ENCODE data around the gene DPF3.

The DPF3 gene

DNA sequence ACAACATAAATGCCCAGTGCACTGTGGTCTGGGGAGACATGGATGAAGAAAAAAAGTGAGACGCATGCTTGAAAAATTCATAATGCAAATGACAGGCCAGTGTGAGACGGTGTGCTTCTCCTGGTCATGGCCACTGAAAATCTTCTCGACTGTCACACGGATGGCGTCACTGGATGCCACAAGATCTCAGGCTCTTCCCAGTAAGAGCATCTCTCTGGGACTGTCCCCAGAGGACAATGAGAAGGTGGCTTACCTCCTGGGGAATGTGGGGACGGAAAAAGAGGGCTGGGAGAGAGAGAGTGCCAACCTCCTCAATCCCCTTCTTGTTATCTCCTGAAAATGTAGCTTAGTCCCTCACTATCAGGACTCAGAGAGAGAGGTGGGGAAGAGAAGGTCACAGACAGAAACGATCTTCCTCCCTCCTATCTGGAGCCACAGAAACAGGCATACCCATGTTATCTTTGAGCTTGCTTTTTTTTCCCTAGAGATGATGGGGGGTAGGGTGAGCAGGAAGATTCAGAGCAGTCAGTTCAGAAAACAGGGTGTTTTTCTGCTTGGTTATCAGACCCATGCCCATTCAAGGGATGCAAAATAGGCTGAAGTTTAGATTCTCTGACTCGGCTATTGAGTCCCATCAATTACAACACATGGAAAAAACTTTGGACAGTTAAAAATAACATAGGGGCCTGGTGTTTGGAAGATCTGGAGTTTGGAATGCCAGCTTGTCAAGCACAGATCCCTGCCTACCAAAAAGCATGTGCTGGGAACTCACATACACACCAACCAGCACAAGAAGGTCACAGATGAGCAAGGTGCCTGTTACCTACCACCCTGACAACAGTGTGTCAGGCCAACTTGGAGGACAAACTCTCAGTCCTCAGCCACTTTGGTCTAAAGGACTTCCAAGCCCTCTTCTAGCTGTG, 24.2 kb downstream of the DPF3 start:
- peaks cover 6% of the 10 kb centered on the region; the same call in 1 of the 2 replicates for H3K79me2 ChIP-seq (ENCODE audit: insufficient read depth, low read length)
- H3K9me3 ChIP-seq (ENCODE audit: insufficient read depth, low read length), result no peaks in the 10 kb centered on the region
- H3K4me3 ChIP-seq (ENCODE audit: insufficient read depth, low read length, poor library complexity, severe bottlenecking), result no peak overlapping the region
- H3K36me3 ChIP-seq (ENCODE audit: low read length), result no peaks in the 10 kb centered on the region
- no peak overlapping the region for H3K4me2 ChIP-seq (ENCODE audit: low read depth, low read length, poor library complexity, severe bottlenecking)
- no peaks in the 10 kb centered on the region for H4K20me1 ChIP-seq (ENCODE audit: low read depth, low read length)
- no peak overlapping the region for H3K9ac ChIP-seq (ENCODE audit: low read length)
- no peak overlapping the region for H2AFZ ChIP-seq (ENCODE audit: low read depth, low read length, severe bottlenecking)
- H3K27me3 ChIP-seq (ENCODE audit: low read length), result no peaks in the 10 kb centered on the region
- no peaks in the 10 kb centered on the region for H3F3A ChIP-seq (ENCODE audit: insufficient read depth)
- H3K9me2 ChIP-seq (replicated peaks; ENCODE audit: insufficient read depth, low read length), result no peaks in the 10 kb centered on the region
- H3K27ac ChIP-seq (ENCODE audit: low read depth, low read length), result no peak overlapping the region
- TF ChIP-seq EZH2phosphoT487 (conservative IDR thresholded peaks at IDR 0.05; ENCODE audit: low read length) (no peak), CTCF (IDR thresholded peaks at IDR 0.05; ENCODE audit: insufficient read depth, low read length, poor library complexity, severe bottlenecking) (no peak)

DNA sequence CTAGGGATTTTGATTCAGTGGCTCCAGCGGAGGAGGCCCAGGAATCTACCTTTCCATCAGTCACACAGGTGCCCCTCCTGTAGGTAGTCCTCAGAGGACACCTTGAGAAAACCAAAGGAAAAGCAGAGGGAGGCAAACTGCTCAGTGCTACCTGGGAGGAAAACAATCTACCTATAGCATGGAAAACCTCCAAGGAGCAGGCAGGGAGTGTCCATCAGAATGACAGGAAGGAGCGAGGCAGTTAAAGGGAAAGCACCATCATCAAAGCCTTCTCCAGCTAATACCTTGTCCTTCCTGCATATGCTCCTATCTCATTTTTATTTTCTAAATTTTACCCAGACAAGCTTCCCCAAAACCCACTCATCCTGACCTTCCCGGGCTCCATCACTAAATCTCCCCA, 25.4 kb downstream of the DPF3 start:
- H3K36me3 ChIP-seq (ENCODE audit: low read length), result no peaks in the 10 kb centered on the region
- H3K4me2 ChIP-seq (ENCODE audit: low read depth, low read length, poor library complexity, severe bottlenecking), result no peak overlapping the region
- H2AFZ ChIP-seq (ENCODE audit: low read depth, low read length, severe bottlenecking), result no peak overlapping the region
- H3K9me2 ChIP-seq (replicated peaks; ENCODE audit: insufficient read depth, low read length), result no peaks in the 10 kb centered on the region
- H3K9me3 ChIP-seq (ENCODE audit: insufficient read depth, low read length), result no peaks in the 10 kb centered on the region
- no peak overlapping the region for H3K9ac ChIP-seq (ENCODE audit: low read length)
- no peaks in the 10 kb centered on the region for H3F3A ChIP-seq (ENCODE audit: insufficient read depth)
- H3K27ac ChIP-seq (ENCODE audit: low read depth, low read length), result no peak overlapping the region
- H3K4me3 ChIP-seq (ENCODE audit: insufficient read depth, low read length, poor library complexity, severe bottlenecking), result no peak overlapping the region
- H3K79me2 ChIP-seq (ENCODE audit: insufficient read depth, low read length), result peaks cover 6% of the 10 kb centered on the region; the same call in 1 of the 2 replicates
- no peaks in the 10 kb centered on the region for H3K27me3 ChIP-seq (ENCODE audit: low read length)
- TF ChIP-seq CTCF (IDR thresholded peaks at IDR 0.05; ENCODE audit: insufficient read depth, low read length, poor library complexity, severe bottlenecking) (no peak), EZH2phosphoT487 (conservative IDR thresholded peaks at IDR 0.05; ENCODE audit: low read length) (no peak)
- no peaks in the 10 kb centered on the region for H4K20me1 ChIP-seq (ENCODE audit: low read depth, low read length)

DNA sequence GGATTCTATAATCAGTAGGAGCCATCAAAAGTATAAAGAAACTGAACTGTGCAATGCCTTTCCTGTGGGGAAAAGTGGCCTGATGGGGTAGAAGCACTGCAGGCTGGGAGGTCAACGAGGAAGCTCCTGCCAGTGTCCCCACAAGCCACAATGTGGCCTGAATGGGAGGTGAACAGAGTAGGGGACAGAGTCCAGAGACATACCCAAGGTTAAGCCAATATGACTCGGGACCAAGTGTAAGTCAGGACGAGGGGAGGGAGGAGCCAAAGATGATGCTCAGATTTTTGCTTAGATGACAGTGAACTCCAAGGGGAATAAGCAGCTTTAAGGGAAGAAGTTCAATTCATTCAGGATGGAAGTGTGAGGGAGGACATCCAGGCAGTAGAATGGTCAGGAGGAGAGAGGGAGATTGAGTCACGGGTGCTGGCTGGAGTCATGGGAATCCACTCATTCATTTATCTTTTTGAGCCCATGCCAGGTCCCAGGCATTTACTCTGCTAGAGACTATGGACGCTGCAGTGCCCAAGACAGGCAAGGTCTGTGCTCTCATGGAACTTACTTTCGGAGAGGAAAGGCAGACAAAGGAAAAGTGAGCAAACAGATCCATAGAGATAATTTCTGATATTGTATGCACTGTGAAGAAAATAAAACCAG, 29.1 kb downstream of the DPF3 start:
- TF ChIP-seq CTCF (IDR thresholded peaks at IDR 0.05; ENCODE audit: insufficient read depth, low read length, poor library complexity, severe bottlenecking) (no peak), EZH2phosphoT487 (conservative IDR thresholded peaks at IDR 0.05; ENCODE audit: low read length) (no peak)
- Histone ChIP-seq H3K4me2 (ENCODE audit: low read depth, low read length, poor library complexity, severe bottlenecking) (no peak overlapping the region), H3K9me3 (ENCODE audit: insufficient read depth, low read length) (no peaks in the 10 kb centered on the region), H3K27me3 (ENCODE audit: low read length) (no peaks in the 10 kb centered on the region), H3K27ac (ENCODE audit: low read depth, low read length) (no peak overlapping the region), H3K4me3 (ENCODE audit: insufficient read depth, low read length, poor library complexity, severe bottlenecking) (no peak overlapping the region), H3F3A (ENCODE audit: insufficient read depth) (no peaks in the 10 kb centered on the region), H3K79me2 (ENCODE audit: insufficient read depth, low read length) (no peaks in the 10 kb centered on the region), H3K9me2 (replicated peaks; ENCODE audit: insufficient read depth, low read length) (no peaks in the 10 kb centered on the region), H2AFZ (ENCODE audit: low read depth, low read length, severe bottlenecking) (no peak overlapping the region), H4K20me1 (ENCODE audit: low read depth, low read length) (no peaks in the 10 kb centered on the region), H3K36me3 (ENCODE audit: low read length) (no peaks in the 10 kb centered on the region), H3K9ac (ENCODE audit: low read length) (no peak overlapping the region)
